Activated naive CD4-positive, alpha-beta T cell treated with anti-CD3 and anti-CD28 coated beads, Interleukin-2, amount 50 U/mL, for 72 hours (primary cell): ENCODE data around the gene HTR3D. TPM values are rescaled to one million over a fixed set of nuclear protein-coding genes. Genes with fewer than 3 reads are reported as not detected.

Experiments
- ATAC-seq, 2 donors: fragments of 150-1000 bp; cut with Tn5 transposase; 2 replicates each; pipeline ENCODE4 v1.10.0; 2021; ENCODE audit warnings: mild to moderate bottlenecking in 2 of 2, moderate library complexity in 2 of 2
- DNase-seq, 2 donors: peaks; one replicate each; pipeline ENCODE4 v3.0.0; 2021 to 2022; ENCODE audit warnings: low spot score in 2 of 2
- H3K27ac Mint-ChIP-seq, 2 donors: one replicate each; pipeline ENCODE4 v1.8.0; 2022; ENCODE audit warnings: mild to moderate bottlenecking in 2 of 2, mixed read lengths in 2 of 2
- H3K36me3 Mint-ChIP-seq, 2 donors: one replicate each; pipeline ENCODE4 v1.8.0; 2022; ENCODE audit warnings: mixed read lengths in 2 of 2
- H3K9me3 Mint-ChIP-seq, 2 donors: one replicate each; pipeline ENCODE4 v1.8.0; 2022; ENCODE audit warnings: mixed read lengths in 2 of 2
- total RNA-seq, 2 donors: library from RNA; stranded (reverse); gene quantifications; one replicate each; pipeline ENCODE4 v1.2.3, GENCODE V29; 2022

HTR3D gene
- total RNA-seq, 2 donors from 2014 or later, result not detected

DNA sequence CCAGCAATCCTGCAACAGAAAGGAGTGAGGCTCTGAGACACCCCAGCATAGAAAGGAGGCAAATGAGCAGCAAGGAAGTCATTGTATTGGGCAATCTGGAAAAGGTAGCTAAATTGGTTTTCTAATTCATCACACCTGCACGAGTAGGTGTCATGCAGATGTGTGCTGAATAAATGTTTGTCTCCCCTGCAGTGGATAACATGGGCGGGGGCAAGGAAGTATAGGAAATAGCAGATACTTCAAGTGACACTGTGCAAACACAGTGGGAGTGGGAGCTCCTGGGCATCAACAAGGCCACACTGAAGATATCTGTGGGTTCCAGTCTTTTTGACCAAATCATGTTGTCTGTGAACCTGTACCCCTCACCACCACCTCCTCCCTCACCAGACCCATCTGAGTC, 50.9 kb downstream of the HTR3D start:
- H3K36me3 Mint-ChIP-seq, result peaks cover 7 to 13% of the 10 kb centered on the region in 2 donors
- DNase-seq (no peak), ATAC-seq (no peak)
- no peak overlapping the region for H3K27ac Mint-ChIP-seq
- H3K9me3 Mint-ChIP-seq, result peaks cover 4 to 12% of the 10 kb centered on the region in 2 donors

GRCh38 chr3:184085389-184085852, 53.9 kb downstream of the HTR3D start:
- H3K9me3 Mint-ChIP-seq, result peaks cover 4 to 12% of the 10 kb centered on the region in 2 donors
- H3K36me3 Mint-ChIP-seq, result peaks cover 7 to 13% of the 10 kb centered on the region in 2 donors
- H3K27ac Mint-ChIP-seq, result no peak overlapping the region
- no peak for DNase-seq
- ATAC-seq, result no peak

Other genes starting within 250 kb of the HTR3D start
- gene MAP6D1, start 206.2 kb upstream of the HTR3D start, total RNA-seq, result 1 to 10 TPM in 1 of 2 donors, not detected in 1; 1.4 TPM
- gene PARL, start 146.9 kb upstream of the HTR3D start, total RNA-seq, result 10 to 100 TPM; 88.7 to 94.2 TPM
- gene ABCC5, start 13.9 kb upstream of the HTR3D start, total RNA-seq, result 10 to 100 TPM in 1 of 2 donors, 1 to 10 TPM in 1; 9.1 to 22.4 TPM
- gene HTR3C, start 21.3 kb downstream of the HTR3D start, total RNA-seq, result not detected
- not detected for gene HTR3E, start 65.3 kb downstream of the HTR3D start, total RNA-seq
- gene EIF2B5, start 103.6 kb downstream of the HTR3D start, total RNA-seq, result 10 to 100 TPM; 48.6 to 56.1 TPM
- 10 to 100 TPM; 30.1 to 41.7 TPM for gene DVL3, start 123.6 kb downstream of the HTR3D start, total RNA-seq
- gene AP2M1, start 143.1 kb downstream of the HTR3D start, total RNA-seq, result 100 to 1,000 TPM; 207 to 288 TPM
- gene ABCF3, start 154.5 kb downstream of the HTR3D start, total RNA-seq, result 10 to 100 TPM; 76.6 to 81.3 TPM
- gene VWA5B2, start 197.8 kb downstream of the HTR3D start, total RNA-seq, result not detected
- 10 to 100 TPM; 35.5 to 35.8 TPM for gene ALG3, start 217.2 kb downstream of the HTR3D start, total RNA-seq
- 1 to 10 TPM; 8.3 to 9.9 TPM for gene EEF1AKMT4, start 217.9 kb downstream of the HTR3D start, total RNA-seq
- under 1 TPM; 0.18 to 0.34 TPM for gene CAMK2N2, start 229.8 kb downstream of the HTR3D start, total RNA-seq
- gene ECE2, start 244.3 kb downstream of the HTR3D start, total RNA-seq, result under 1 TPM in 1 of 2 donors, not detected in 1; 0.18 TPM